HG03432 (cell line): Measurements from ENCODE around the gene MCC.

Source experiments
- ATAC-seq: cut with Tn5 transposase; IDR thresholded peaks from one replicate; pipeline ENCODE4 v1.9.1; 2021; ENCODE audit warnings: mild to moderate bottlenecking, moderate library complexity; ENCODE audit not compliant: unreplicated experiment

MCC gene

DNA sequence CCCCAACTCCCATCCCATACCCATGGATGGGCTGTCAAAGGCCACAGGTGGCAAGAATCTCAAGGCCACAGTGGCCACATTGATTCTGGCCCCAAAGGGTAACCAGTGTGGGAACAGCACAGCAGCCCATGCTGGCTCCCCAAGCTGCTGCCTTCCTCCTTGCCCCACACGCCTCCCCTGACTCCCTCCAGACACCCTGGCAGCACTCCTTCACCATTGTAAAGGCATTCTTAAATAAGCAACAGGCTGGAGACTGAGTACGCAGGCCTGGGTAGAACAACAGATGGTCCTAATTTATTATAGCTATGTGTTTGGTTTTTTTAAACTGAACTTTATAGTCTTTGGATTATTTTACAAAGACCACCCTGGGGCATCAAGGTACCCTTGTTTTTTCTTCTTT, 212.3 kb downstream of the MCC start:
- ATAC-seq = no peak

DNA sequence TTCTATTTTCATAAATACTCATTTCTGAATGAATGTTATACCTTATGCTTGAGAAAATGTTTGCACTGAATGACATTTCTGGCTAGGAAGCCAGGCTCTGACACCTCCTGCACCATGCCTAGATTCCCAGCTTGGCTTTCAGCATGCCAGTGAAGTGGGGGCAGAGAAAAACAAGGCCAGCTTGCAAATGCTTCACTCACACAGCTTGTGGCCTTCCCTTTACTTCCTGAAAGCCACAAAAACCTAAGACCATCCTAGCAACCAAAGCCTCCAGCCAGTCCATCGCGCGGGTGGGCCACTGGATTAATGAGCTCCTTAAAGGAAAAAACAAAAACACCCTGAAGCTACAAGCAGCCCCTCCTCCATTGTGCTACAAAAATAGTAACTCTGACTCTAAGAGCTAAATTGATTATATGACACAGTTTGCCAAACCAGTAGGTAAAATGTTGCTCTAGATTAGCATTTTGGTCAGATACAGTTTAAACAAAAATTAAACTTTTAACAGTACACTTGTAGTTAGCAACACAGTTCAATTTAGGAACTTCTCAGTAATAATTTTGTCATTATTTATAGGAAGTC, 213.3 kb downstream of the MCC start:
- ATAC-seq = no peak

DNA sequence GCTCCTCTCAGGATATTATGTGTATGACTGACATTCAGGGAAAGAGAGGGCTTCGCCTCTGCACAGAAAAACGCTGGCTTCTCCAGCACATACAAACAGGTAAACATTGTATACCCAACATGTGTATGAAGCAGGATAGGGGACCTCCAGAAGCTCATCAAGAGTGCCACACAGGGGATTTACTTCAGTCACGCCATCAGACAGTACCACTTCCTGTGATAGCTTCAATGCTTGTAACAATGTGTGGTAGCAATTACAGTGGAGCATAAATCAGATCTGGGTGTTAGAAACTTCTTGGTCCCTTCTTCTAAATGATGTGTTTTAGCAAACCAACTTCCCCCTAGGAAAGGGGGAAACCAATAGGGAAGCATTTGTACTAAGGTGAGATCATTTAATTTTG, 214.3 kb downstream of the MCC start:
- ATAC-seq = peak; percentile 74

DNA sequence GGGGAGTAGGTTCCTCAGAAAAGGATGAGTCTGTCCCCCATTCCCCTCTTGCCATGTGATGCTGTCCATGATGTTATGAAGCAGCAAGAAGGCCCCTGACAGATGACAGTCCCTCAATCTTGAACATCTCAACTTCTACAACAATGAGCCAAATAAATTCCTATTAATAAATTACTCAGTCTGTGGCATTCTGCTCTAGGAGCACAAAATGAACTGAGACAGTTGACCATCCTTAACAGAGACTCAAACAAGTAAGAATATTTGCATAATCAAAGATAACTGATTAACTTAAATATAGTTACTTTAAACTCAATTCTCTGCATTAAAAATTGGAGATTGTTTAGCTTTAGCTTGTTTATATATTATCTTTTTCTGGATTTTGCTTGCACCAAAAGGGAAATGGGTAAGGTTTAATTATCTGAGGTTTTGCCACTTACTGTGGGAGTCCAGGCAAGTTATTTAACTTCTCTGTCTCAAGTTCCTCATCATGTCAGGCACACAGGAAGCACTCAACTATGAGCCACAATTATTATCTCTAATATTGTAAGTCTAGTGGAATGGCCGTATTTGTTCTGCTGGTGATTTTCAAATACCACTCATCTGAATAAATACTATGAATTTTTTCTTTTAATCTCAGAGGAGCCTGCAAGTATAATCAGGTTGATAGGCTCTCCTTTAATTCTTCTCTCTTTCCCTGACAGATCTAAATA, 216.4 kb downstream of the MCC start:
- ATAC-seq = no peak

DNA sequence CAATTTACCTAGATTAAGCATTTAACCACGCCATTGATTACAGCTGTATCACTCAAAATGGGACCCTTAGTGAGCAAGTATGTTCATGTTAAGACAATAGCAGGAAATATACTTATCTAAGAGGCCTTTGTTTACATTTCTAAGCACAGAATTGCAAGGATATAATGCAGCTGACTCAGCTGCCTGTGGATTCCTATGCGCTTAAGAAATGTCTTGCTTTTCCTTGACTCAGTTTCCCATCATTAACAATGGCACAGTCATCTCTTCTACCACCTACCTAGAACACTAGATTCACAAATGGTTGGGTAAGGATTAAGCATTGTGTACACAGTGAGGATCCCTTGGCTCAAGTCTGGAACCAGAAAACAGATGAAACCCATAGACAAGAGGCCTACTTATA, 217.2 kb downstream of the MCC start:
- no peak for ATAC-seq

DNA sequence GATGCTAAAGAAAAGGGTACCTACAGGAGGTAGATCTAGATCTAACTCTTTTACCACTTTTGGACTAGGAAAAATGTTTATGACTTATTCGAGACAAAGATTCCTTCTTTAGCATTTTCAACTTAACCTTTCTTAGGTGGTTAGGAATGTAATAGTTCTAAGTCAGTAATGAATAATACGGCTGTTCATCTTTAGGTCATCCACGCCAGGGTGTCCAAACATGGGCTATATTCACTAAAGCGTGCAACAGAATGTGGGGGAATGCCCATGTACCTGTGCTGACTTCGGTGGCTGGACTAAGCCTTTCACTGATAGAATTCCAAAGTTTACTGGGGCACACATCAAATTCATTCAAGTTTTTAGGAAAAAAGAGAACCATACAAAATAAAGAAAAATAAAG, 218.2 kb downstream of the MCC start:
- ATAC-seq = no peak

DNA sequence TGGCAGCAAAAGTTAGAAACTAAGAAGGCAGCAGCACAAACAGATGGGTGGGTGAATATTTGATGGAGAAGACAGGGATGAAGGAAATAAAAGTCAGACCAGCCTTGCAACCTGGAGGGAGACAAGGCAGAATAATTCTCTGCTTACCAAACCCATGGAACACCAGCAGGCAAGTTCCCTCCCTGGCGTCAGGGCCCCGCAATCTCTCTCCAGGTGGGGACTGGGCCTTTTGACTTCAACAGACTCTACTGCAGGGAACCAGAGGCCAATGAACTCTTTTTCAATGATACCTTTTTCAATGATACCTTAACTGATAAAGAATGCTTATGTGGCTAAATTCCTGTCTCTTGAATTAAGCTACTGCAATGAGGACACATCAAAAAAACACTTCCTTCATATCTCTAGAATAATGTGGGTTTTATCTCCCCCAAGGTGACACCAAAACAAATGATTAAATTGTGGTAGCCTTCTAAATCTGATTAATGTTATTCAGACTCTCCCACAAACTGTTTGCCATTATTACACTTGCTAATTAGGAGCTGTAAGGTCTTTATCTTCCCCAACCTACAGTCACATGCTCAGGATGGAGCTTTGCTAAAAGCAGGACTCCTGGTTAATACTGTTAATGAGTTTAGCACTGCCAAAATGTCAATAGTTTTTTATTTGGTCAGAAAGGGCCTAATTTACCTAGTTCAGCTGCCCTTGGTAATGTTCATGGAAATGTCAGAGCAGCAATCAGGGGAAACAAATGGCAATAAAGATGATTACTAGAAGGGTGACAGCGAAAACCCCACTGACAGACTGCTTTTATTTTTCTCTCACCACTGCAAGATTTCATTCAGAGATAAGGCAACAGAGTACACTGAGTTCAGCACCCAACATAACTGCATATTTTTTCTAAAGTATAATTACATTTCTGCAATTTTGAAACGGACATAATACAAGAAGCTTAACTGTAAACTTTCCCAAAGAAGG, 218.9 kb downstream of the MCC start:
- ATAC-seq = no peak

DNA sequence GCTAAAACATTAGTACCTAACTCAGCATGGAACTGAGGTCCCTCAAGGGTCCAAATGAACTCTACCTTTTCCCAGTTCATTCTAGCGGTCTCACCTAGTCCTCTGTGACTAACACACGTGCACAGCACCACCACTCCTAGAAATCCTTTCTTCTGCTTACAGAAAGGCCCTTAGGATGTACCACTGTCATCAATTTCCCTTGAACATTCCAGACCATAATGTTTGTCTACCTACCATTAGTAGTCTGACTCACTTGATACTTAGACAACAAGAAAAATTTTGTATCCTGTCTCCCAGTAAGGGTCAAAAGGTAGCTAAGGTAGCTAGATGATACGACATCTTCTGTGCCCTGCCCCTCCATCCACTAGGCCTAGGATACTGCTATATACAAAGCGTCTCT, 220.0 kb downstream of the MCC start:
- no peak for ATAC-seq

DNA sequence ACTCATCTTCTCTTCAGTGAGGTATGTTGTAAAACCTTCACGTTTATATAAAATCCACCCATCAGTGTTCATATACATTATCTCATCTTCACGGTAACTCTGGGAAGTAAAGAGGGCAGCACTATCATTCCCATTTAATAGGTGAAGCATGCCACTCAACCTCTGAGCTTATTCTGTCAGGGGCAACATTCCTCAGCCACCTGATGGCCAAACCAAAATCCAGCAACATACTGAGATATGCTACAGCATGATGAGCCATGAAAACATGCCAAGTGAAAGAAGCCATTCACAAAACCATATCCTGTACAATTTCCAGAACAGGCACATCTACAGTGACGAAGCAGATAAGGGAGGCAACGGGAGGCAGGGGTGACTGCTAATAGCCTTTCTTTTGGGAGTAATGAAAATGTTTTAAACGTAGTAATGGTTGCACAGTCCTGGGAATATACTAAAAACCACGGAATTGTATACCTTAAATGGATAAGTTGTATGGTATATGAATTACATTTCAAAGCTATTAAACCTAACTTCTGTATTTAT, 220.8 kb downstream of the MCC start:
- no peak for ATAC-seq

DNA sequence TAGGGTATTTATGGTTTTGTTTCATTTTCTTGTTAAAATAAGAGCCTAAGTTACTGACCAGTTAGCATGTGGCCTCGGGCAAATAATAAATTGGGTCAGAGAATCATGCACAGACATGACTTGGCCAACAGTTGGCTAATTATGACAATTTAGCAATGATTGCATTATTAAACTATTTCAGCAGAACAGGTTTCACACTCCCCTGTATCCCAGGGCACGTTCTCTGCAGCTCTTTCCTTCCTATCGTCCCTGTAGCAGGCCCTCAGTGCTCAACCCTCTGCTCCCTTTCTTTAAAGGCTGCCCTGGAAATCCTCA, 221.4 kb downstream of the MCC start:
- no peak for ATAC-seq

DNA sequence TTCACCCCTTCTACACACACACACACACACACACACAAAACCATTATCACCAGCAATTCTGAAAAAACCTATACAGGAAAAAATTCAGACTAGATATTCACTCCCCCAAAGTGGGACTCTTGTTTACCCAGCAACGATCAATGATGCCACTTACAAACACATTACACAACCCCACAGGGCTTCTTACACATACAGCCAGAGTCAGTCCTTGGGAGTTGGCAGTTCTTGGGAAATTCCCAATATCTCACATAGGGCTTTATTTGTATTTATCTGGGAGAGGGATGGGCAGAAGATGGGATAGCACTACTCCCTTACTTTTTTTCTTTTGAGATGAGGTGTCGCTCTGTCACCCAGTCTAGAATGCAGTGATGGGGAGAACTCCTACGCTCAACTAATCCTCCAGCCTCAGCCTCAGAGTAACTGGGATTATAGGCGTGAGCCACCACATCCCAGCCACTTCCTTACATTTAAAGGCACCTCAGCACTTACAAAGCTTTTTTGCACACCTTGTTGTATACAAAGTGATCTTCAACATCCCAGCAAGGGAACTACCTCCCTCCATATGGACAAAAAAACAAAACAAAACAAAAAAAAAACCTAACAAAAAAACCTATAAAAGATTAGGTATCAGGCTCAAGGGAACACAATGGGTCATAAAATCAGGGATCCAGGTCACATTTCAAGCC, 221.9 kb downstream of the MCC start:
- no peak for ATAC-seq

DNA sequence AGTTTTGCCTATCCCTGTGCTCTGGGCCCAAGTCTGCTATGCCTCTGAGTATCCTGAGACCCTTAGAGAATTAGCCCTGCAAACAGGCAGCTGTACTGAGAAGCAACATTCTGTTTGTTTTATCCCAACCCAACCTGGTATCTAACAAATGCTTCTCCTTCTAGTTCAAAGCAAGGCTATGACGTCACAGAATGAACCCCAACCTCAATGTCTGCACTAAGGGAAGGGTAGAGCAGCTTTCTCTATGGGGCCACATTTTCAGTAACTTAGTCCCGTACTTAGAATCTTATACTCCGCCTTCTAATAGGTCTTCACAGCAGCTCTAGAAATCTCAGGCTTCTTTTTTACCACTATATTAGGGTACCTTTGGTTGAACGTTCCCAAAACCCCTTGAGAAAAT, 223.1 kb downstream of the MCC start:
- no peak for ATAC-seq

DNA sequence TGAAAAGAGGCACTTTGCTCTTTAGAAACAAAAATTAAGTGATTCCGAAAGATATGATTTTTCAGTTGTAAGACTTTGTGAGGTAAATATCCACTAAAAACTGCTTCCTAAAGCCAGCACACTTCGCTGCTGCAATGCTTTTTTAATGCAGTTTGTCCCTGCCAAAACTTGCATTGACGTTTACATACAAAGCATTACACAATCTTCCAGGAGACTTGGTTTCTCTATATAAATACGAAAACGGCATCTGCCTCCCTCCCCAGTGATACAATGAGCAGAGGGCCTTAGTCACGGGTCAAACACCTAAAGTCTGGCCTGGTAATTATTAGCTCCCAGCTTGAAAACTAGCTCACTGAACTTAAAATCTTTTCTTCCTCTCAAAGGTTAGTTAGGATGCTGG, 224.2 kb downstream of the MCC start:
- no peak for ATAC-seq

DNA sequence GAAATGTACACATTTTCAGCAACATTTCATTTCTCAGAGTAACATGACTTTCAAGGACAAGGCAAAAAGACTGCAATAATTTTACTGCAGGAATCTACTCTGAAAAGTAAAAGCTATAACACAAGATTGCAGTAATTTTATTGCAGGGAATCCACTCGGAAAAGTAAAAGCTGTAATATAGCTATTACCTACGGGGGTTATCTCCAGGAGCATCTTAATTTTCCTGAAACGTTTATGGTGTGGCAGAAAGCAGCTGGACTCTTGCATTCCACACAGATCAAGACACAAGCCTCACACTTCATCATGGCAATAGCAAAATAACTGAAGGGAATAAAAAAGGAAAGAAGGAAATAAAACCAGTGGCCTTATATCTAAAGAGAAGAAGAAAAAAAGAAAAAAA, 224.7 kb downstream of the MCC start:
- ATAC-seq = no peak

DNA sequence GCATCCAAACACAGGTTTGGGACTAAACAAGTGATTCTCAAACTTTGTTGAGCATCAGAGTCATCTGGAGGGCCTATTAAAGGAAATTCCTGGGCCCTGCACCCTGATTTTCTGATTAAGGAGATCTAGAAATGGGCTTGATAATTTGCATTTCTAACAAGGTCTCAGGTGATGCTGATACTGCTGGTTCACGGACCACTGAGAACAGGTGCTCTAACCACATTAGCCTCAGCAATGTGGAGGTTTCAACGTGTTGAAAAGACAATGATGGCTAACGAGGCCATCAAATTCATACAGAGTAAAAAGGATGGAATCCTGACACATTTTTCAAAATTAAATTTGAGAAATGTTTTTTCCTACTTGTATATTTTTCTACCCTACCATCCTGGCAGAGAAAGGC, 225.6 kb downstream of the MCC start:
- ATAC-seq = no peak

DNA sequence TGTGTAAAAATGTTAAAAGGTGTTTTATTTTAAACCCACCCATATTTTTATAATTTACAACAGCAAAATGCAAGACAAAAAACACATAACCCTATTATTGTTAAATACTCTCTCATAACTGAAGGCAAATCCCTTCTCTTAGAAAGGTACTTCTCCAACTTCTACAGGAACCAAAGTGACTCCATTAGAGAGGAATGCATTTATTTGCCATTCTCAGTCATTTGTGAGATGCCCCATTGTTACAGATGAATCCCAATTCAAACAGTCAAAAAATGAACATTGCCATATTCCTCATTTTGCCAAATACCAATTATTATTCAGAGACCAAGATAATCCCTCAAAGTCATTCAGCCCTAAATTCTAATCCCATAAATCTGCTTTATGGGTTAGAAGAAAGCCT, 229.2 kb downstream of the MCC start:
- no peak for ATAC-seq

DNA sequence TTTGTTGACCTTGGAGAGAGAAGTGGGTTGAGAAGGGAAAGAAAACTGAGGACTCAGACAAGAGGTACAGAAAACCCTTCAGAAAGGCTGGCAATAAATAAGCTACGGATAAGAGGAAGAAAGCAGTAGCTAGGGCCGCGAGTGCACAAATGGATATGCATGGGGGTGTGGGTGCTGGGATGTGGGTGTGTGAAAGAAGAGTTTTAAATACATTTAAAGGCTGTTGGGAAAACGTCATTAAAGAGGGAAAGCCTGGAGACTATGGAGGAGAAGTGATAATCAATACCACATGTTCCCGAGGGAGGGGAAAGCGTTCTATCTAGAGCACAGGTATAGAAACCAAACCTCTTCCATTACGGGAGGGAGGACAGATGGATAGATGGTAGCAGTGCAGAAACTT, 230.7 kb downstream of the MCC start:
- no peak for ATAC-seq

DNA sequence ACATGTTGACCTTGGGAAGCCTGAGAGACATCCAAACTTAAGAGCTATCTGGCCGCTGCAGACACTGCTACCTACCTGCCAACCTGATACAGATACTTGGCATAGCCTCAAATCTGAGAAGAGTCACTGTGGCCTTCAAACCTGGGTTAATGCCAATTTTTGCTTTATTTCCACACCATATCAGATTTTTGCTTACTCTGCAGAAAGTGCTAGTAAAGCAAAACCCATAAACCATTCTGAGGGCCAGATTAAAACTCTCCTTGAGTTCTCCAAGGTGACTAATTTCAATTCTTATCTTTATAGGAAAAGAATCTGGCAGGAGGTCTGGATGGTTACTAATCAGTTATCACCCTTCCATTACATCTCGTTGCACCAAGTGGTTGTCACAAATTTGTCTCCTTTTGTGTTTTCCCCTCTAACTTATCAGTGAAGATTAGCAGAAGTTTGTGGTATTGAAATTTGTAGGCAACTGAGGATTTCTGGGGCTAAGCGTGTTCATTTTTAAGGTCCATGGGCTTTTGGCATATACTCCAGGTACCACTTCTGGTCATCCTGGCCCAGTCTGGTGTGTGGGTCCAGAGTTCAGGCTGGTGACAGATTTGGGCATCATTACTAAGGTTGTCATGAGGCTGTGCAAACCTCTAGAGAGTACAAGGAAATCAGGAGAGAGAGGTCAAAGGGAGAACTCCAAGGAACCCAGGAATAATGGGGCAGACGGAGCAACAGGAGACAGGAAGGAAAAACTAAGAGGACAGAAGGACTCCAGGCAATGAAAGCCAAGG, 231.4 kb downstream of the MCC start:
- no peak for ATAC-seq

DNA sequence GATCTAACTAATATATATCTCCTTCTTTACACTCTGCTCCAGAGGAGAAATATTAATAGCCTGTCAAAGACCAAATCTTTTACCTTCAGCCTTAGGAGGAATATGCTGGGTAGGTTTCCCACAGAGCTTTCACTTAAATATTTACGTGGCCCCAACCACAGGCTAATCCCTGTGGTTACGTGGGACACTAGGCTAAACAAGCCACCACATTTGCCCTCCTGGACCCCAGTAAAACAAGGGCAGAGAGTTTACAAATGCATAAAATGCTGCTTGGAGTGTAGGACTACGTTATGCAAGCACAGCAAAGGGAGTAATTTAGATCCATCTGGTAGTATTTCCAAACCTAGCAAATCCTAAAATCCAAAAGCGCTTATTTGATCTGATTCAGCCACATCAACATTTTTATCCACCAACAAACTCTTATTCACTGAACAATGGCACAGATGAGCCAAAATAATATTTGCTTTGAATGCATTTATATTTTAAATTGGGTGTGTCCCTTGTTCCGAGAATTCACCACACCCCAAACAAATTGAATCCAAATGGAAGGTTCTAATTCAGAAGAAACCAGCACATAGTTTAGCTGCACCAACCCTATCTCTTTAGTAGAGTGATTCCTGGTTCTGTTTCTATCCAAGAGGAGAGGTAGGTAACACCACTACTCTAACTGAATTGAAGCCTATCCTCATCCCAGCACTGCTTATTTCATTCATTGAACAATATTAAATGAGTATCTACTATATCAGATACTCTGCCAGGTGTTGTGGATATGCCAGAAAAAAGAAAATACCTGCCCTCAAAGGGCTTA, 232.5 kb downstream of the MCC start:
- ATAC-seq = no peak

DNA sequence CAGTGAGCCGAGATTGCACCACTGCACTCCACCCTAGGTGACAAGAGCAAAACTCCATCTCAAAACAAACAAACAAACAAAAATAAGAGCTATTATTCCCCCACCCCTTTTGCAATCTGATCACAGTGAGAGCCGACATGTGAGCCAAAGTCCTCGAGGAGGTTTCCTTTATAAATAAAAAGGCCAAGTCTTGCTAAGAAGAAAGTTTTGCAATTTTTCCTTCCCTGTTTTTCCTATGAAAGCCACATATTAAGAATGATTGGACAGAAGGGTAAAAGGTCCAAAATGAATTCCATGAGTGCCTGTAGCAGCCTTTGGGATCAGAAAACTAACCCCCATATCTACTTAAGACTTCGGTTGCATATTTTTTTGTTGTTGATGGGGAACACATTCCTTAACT, 233.1 kb downstream of the MCC start:
- no peak for ATAC-seq
